SK-N-SH (cell line): ENCODE measurements around the gene FHOD3. TPM values are rescaled to one million over a fixed set of nuclear protein-coding genes. Genes with fewer than 3 reads are reported as not detected.

Experiments used
- CTCF ChIA-PET: fragments of 300-600, 350-600 bp; formaldehyde crosslinking; extraction: SDS; loops from one replicate; lab custom pipeline; 2021; lab: Yijun Ruan, JAX
- POLR2A ChIA-PET: fragments of 350-600 bp; sonication (Branson Sonifier 250); formaldehyde crosslinking; extraction: SDS; loops from one replicate; lab custom pipeline; 2020; ENCODE audit warnings: antibody characterized with exemption, inconsistent platforms; lab: Yijun Ruan, JAX
- DNase-seq: peaks from one replicate; pipeline ENCODE4 v3.0.0; 2012
- H2AFZ ChIP-seq: fragments of 200-600 bp; sonication (generic); 2 replicates; pipeline ENCODE4 v1.8.1; 2016; ENCODE audit warnings: antibody characterized with exemption, mild to moderate bottlenecking, low read depth
- H3F3A ChIP-seq: fragments of 200-600 bp; sonication (generic); replicated peaks from 2 replicates; pipeline ENCODE3; 2016; ENCODE audit warnings: antibody characterized with exemption, mild to moderate bottlenecking; ENCODE audit not compliant: insufficient read depth
- H3K27ac ChIP-seq, 2 experiments: fragments of 200-500 bp in 1 of 2; fragments of 200-600 bp in 1 of 2; sonication (Bioruptor generic) in 1 of 2; sonication (generic), shearing (Covaris generic) in 1 of 2; 2 replicates each; pipeline versions ENCODE4 v1.5.1 to v1.6.1; 2014 to 2016; ENCODE audit warnings: low read depth in 2 of 2, inconsistent platforms in 1 of 2, low read length in 1 of 2, mild to moderate bottlenecking in 1 of 2, mixed read lengths in 1 of 2
- H3K27me3 ChIP-seq: fragments of 200-600 bp; sonication (generic), shearing (Covaris generic); 2 replicates; pipeline ENCODE4 v1.6.1; 2016; ENCODE audit warnings: mixed run types; ENCODE audit not compliant: insufficient read depth
- H3K36me3 ChIP-seq, 2 experiments: fragments of 200-500 bp in 1 of 2; fragments of 200-600 bp in 1 of 2; sonication (Bioruptor generic) in 1 of 2; sonication (generic) in 1 of 2; replicated peaks in 1 of 2; 2 replicates each; pipeline versions ENCODE3 to v1.5.1; 2014 to 2016; ENCODE audit warnings: low read length in 1 of 2, mild to moderate bottlenecking in 1 of 2; ENCODE audit not compliant: insufficient read depth in 2 of 2, control insufficient read depth in 1 of 2
- H3K4me1 ChIP-seq, 2 experiments: fragments of 200-500 bp in 1 of 2; fragments of 200-600 bp in 1 of 2; sonication (Bioruptor generic) in 1 of 2; sonication (generic), shearing (Covaris generic) in 1 of 2; 2 replicates each; pipeline versions ENCODE4 v1.5.1 to v1.6.1; 2014 to 2016; ENCODE audit warnings: low read depth in 1 of 2, low read length in 1 of 2, mixed run types in 1 of 2; ENCODE audit not compliant: insufficient read depth in 2 of 2, control insufficient read depth in 1 of 2
- H3K4me2 ChIP-seq: fragments of 200-600 bp; sonication (generic), shearing (Covaris generic); 2 replicates; pipeline ENCODE4 v1.6.1; 2017; ENCODE audit warnings: mixed run types
- H3K4me3 ChIP-seq, 2 experiments: fragments of 200-500 bp in 1 of 2; fragments of 200-600 bp in 1 of 2; sonication (Bioruptor generic) in 1 of 2; sonication (generic), shearing (Covaris generic) in 1 of 2; 2 replicates each; pipeline versions ENCODE4 v1.5.1 to v1.8.1; 2014 to 2016; ENCODE audit warnings: low read depth in 2 of 2, inconsistent platforms in 1 of 2, low read length in 1 of 2, mild to moderate bottlenecking in 1 of 2, mixed read lengths in 1 of 2, moderate library complexity in 1 of 2
- H3K79me2 ChIP-seq: fragments of 200-600 bp; sonication (generic); 2 replicates; pipeline ENCODE4 v1.8.1; 2017; ENCODE audit warnings: mild to moderate bottlenecking; ENCODE audit not compliant: insufficient read depth
- H3K9ac ChIP-seq: fragments of 200-600 bp; sonication (generic); 2 replicates; pipeline ENCODE4 v1.6.1; 2017; ENCODE audit warnings: mixed run types
- H3K9me2 ChIP-seq: fragments of 200-600 bp; sonication (generic); 2 replicates; pipeline ENCODE4 v1.6.1; 2017; ENCODE audit warnings: mixed run types
- H3K9me3 ChIP-seq: fragments of 200-600 bp; sonication (generic); 2 replicates; pipeline ENCODE4 v1.6.1; 2017; ENCODE audit warnings: mixed run types, mild to moderate bottlenecking, moderate library complexity
- H4K20me1 ChIP-seq: fragments of 200-600 bp; sonication (generic); 2 replicates; pipeline ENCODE4 v1.6.1; 2017; ENCODE audit warnings: mild to moderate bottlenecking, mixed run types; ENCODE audit not compliant: insufficient read depth
- CHD2 ChIP-seq: fragments of 150-350 bp; IDR thresholded peaks from 2 replicates; pipeline ENCODE4 v1.6.1; 2018; ENCODE audit warnings: low read length; ENCODE audit not compliant: partially characterized antibody
- CTCF ChIP-seq: fragments of 200-600 bp; sonication (generic); IDR thresholded peaks from 2 replicates; pipeline ENCODE4 v1.6.1; 2017; ENCODE audit warnings: antibody characterized with exemption, mild to moderate bottlenecking, moderate library complexity
- ELF1 ChIP-seq: IDR thresholded peaks from 2 replicates; pipeline ENCODE4 v1.4.0; 2012
- EP300 ChIP-seq, 2 experiments: IDR thresholded peaks; 2 replicates each; pipeline versions ENCODE4 v1.4.0 to v1.6.1; 2012; ENCODE audit warnings: borderline replicate concordance in 1 of 2, low read depth in 1 of 2, low read length in 1 of 2
- EZH2phosphoT487 ChIP-seq: fragments of 200-600 bp; sonication (generic); IDR thresholded peaks from 2 replicates; pipeline ENCODE4 v1.6.1; 2017; ENCODE audit warnings: low read depth, mixed run types, mild to moderate bottlenecking, antibody characterized with exemption, moderate library complexity, borderline replicate concordance
- FOXJ3 ChIP-seq: sonication (generic); formaldehyde crosslinking; IDR thresholded peaks from 2 replicates; pipeline ENCODE4 v1.5.1; 2020; ENCODE audit warnings: mild to moderate bottlenecking, missing genetic modification reagents
- FOXM1 ChIP-seq: IDR thresholded peaks from 2 replicates; pipeline ENCODE4 v1.4.0; 2012; ENCODE audit warnings: low read depth, mild to moderate bottlenecking
- GABPA ChIP-seq: IDR thresholded peaks from 2 replicates; pipeline ENCODE4 v1.4.0; 2012; ENCODE audit warnings: low read depth, mild to moderate bottlenecking
- GATA2 ChIP-seq: sonication (generic); formaldehyde crosslinking; IDR thresholded peaks from 2 replicates; pipeline ENCODE4 v1.5.0; 2020; ENCODE audit warnings: mild to moderate bottlenecking, missing genetic modification reagents
- MAX ChIP-seq: IDR thresholded peaks from 2 replicates; pipeline ENCODE4 v1.4.0; 2012; ENCODE audit warnings: low read depth
- NRF1 ChIP-seq: IDR thresholded peaks from 2 replicates; pipeline ENCODE4 v1.6.1; 2012; ENCODE audit warnings: low read depth, mild to moderate bottlenecking, low read length
- POLR2AphosphoS5 ChIP-seq: IDR thresholded peaks from 2 replicates; pipeline ENCODE4 v1.6.1; 2012; ENCODE audit warnings: low read depth, low read length
- RAD21 ChIP-seq: IDR thresholded peaks from 2 replicates; pipeline ENCODE4 v1.6.1; 2012; ENCODE audit warnings: mild to moderate bottlenecking, low read length
- RFX5 ChIP-seq: IDR thresholded peaks from 2 replicates; pipeline ENCODE4 v1.6.1; 2012; ENCODE audit warnings: mild to moderate bottlenecking, improper control_type of control experiment, low read length
- RXRA ChIP-seq: IDR thresholded peaks from 2 replicates; pipeline ENCODE4 v1.4.0; 2012; ENCODE audit warnings: low read depth, mild to moderate bottlenecking, borderline replicate concordance
- SIN3A ChIP-seq: IDR thresholded peaks from 2 replicates; pipeline ENCODE4 v1.6.1; 2012; ENCODE audit warnings: low read depth, mild to moderate bottlenecking, low read length, moderate library complexity, borderline replicate concordance
- TAF1 ChIP-seq: IDR thresholded peaks from 2 replicates; pipeline ENCODE4 v1.6.1; 2012; ENCODE audit warnings: low read depth, mild to moderate bottlenecking, low read length, moderate library complexity, borderline replicate concordance
- TEAD4 ChIP-seq: IDR thresholded peaks from 2 replicates; pipeline ENCODE4 v1.4.0; 2012; ENCODE audit warnings: mild to moderate bottlenecking, borderline replicate concordance; ENCODE audit not compliant: insufficient read depth
- YY1 ChIP-seq: IDR thresholded peaks from 2 replicates; pipeline ENCODE4 v1.4.0; 2012; ENCODE audit warnings: low read depth, mild to moderate bottlenecking
- ZBTB33 ChIP-seq: IDR thresholded peaks from 2 replicates; pipeline ENCODE4 v1.4.0; 2012; ENCODE audit warnings: low read depth, borderline replicate concordance
- WGBS: methylation state at CpG from one replicate; pipeline ENCODE4 v1.1.6; 2017; ENCODE audit warnings: low lambda C conversion rate; 5-methylcytosine and 5-hydroxymethylcytosine counted together
- polyA plus RNA-seq, 3 experiments: library from polyadenylated mRNA; depleted of rRNA; stranded (reverse); fragments of >200 nt; gene quantifications; 2 replicates each; pipeline ENCODE4 v1.2.3, GENCODE V29; 2012

FHOD3 gene
- polyA plus RNA-seq, 1 of the 3 experiments (the other 2 are of a cell fraction): 10.9 TPM

- H3K27ac ChIP-seq: peak overlapping the region; percentile 92 to 93
- no peaks in the 10 kb centered on the region for H3K9me3 ChIP-seq
- no peak overlapping the region; the same call in 1 of the 2 replicates for H3K9ac ChIP-seq
- H3K79me2 ChIP-seq: no peaks in the 10 kb centered on the region
- ChIA-PET CTCF (interaction anchor here (1.1 to 4.2 kb wide), 5 partner anchors 12 to 84 kb away, joined by 3 to 21 read pairs (median 3); partner anchors contain the start of gene FHOD3), POLR2A (interaction anchor here (0.9 to 1.4 kb wide), 2 partner anchors 9 to 11 kb away, joined by 3 to 13 read pairs; partner anchors contain the start of gene FHOD3)
- peaks cover 10 to 35% of the 10 kb centered on the region in 2 experiments for H3K4me1 ChIP-seq
- no peak overlapping the region; a peak in 1 of 4 replicates for H3K4me3 ChIP-seq
- no peak for TF ChIP-seq NRF1
- peaks cover under 1% of the 10 kb centered on the region; the same call in 1 of the 2 replicates for H3K27me3 ChIP-seq
- H3K36me3 ChIP-seq: no peaks in the 10 kb centered on the region
- no peak overlapping the region for H2AFZ ChIP-seq
- no peaks in the 10 kb centered on the region for H4K20me1 ChIP-seq
- H3K9me2 ChIP-seq: no peaks in the 10 kb centered on the region
- peak; percentile 39 for DNase-seq
- H3K4me2 ChIP-seq: peak overlapping the region; percentile 65; the same call in 1 of the 2 replicates
- 54% methylated on average over 6 of the region's 7 CpGs for WGBS
- peaks cover 17% of the 10 kb centered on the region for H3F3A ChIP-seq
Measured at GRCh38 chr18:36308711-36309435, 11.4 kb downstream of the FHOD3 start.

- Histone ChIP-seq H3K4me2 (peak overlapping the region; percentile 65), H3K4me1 (peaks cover 10 to 35% of the 10 kb centered on the region in 2 experiments), H3K9me2 (no peaks in the 10 kb centered on the region), H2AFZ (no peak overlapping the region), H3F3A (peaks cover 17% of the 10 kb centered on the region), H3K27me3 (no peaks in the 10 kb centered on the region; the same call in 1 of the 2 replicates), H3K79me2 (no peaks in the 10 kb centered on the region), H3K27ac (peak overlapping the region; percentile 92 to 93), H3K9ac (peak overlapping the region; percentile 45; the same call in 1 of the 2 replicates), H4K20me1 (no peaks in the 10 kb centered on the region), H3K4me3 (no peak overlapping the region; a peak in 1 of 4 replicates), H3K36me3 (no peaks in the 10 kb centered on the region), H3K9me3 (no peaks in the 10 kb centered on the region)
- ChIA-PET CTCF (interaction anchor here (0.6 to 4.2 kb wide), 9 partner anchors 12 to 506 kb away, joined by 3 to 21 read pairs (median 3); partner anchors contain the start of gene FHOD3), POLR2A (interaction anchor here (0.9 to 1.4 kb wide), 2 partner anchors 10 to 12 kb away, joined by 3 to 13 read pairs; partner anchors contain the start of gene FHOD3)
- peak; percentile 73 for DNase-seq
- 15% methylated on average over 9 of the region's 11 CpGs for WGBS
- TF ChIP-seq GABPA: peak; percentile 45; the same call in 1 of the 2 replicates
- peak; percentile 66 for TF ChIP-seq FOXJ3 (CRISPR knock-in tag)
- TF ChIP-seq YY1: no peak
- peak; percentile 95 for TF ChIP-seq RXRA
- peak; percentile 82 for TF ChIP-seq ELF1
- TF ChIP-seq RAD21: peak; percentile 13
- peak in 1 of 2 experiments; percentile 92; a peak in 3 of 4 replicates for TF ChIP-seq EP300 (IDR thresholded peaks at IDR 0.05; ENCODE audit: borderline replicate concordance in 1 of 2, low read depth in 1 of 2, low read length in 1 of 2)
- TF ChIP-seq CHD2: no peak
- peak; percentile 63; the same call in 1 of the 2 replicates for TF ChIP-seq SIN3A
- no peak for TF ChIP-seq TAF1
- peak; percentile 70; the same call in 1 of the 2 replicates for TF ChIP-seq ZBTB33
- peak; percentile 87 for TF ChIP-seq TEAD4
- TF ChIP-seq CTCF: no peak
- TF ChIP-seq GATA2 (CRISPR knock-in tag): peak; percentile 53
- no peak for TF ChIP-seq EZH2phosphoT487
- peak; percentile 74; the same call in 1 of the 2 replicates for TF ChIP-seq FOXM1
- peak; percentile 77 for TF ChIP-seq POLR2AphosphoS5
- peak; percentile 96 for TF ChIP-seq MAX
- TF ChIP-seq RFX5: no peak
Measured at GRCh38 chr18:36309436-36310391, 12.2 kb downstream of the FHOD3 start.
